PC-9 (cell line): ENCODE measurements around the gene APEH. TPM values are rescaled to one million over a fixed set of nuclear protein-coding genes. Genes with fewer than 3 reads are reported as not detected.

ENCODE experiments used
- BruUV-seq: library from RNA; stranded (reverse); fragments of 400-500 nt; replicated peaks from 2 replicates; lab custom pipeline; 2021; lab: Mats Ljungman, UMichigan
- CTCF ChIA-PET: fragments of 300-600 bp; sonication (Branson Sonifier 250); formaldehyde crosslinking; loops from one replicate; lab custom pipeline; 2022; ENCODE audit warnings: antibody characterized with exemption; lab: Charles Lee
- POLR2A ChIA-PET: fragments of 300-600 bp; sonication (Branson Sonifier 250); formaldehyde crosslinking; loops from one replicate; lab custom pipeline; 2022; ENCODE audit warnings: antibody characterized with exemption; ENCODE audit not compliant: unreplicated experiment; lab: Charles Lee
- DNase-seq, 2 experiments: peaks; one replicate each; pipeline versions ENCODE4 v3.0.0 to v3.0.0-alpha.2; 2015 to 2022; ENCODE audit warnings: mixed read lengths in 1 of 2
- H2AFZ ChIP-seq: fragments of 200-600 bp; sonication (generic); 2 replicates; pipeline ENCODE4 v1.8.1; 2017; ENCODE audit warnings: antibody characterized with exemption
- H3F3A ChIP-seq: fragments of 200-600 bp; sonication (generic); 2 replicates; pipeline ENCODE4 v1.8.1; 2017; ENCODE audit warnings: antibody characterized with exemption, mild to moderate bottlenecking, low read depth; ENCODE audit not compliant: insufficient read depth
- H3K27ac ChIP-seq: fragments of 200-600 bp; sonication (generic); 2 replicates; pipeline ENCODE4 v1.6.1; 2016; ENCODE audit warnings: mixed run types
- H3K27me3 ChIP-seq: fragments of 200-600 bp; sonication (generic); 2 replicates; pipeline ENCODE4 v1.6.1; 2016; ENCODE audit warnings: low read depth, mixed run types; ENCODE audit not compliant: insufficient read depth
- H3K36me3 ChIP-seq: fragments of 200-600 bp; sonication (generic); 2 replicates; pipeline ENCODE4 v1.6.1; 2016; ENCODE audit warnings: low read depth, mixed run types
- H3K4me1 ChIP-seq: fragments of 200-600 bp; sonication (generic); replicated peaks from 2 replicates; pipeline ENCODE4 v1.6.1; 2016; ENCODE audit warnings: mixed run types; ENCODE audit not compliant: insufficient read depth
- H3K4me2 ChIP-seq: fragments of 200-600 bp; sonication (generic); 2 replicates; pipeline ENCODE4 v1.6.1; 2017; ENCODE audit warnings: mixed run types
- H3K4me3 ChIP-seq: fragments of 200-600 bp; sonication (generic); 2 replicates; pipeline ENCODE4 v1.6.1; 2016; ENCODE audit warnings: mixed run types
- H3K79me2 ChIP-seq: fragments of 200-600 bp; sonication (generic); 2 replicates; pipeline ENCODE4 v1.6.1; 2017; ENCODE audit warnings: low read depth, mixed run types
- H3K9me2 ChIP-seq: fragments of 200-600 bp; sonication (generic); 2 replicates; pipeline ENCODE4 v1.8.1; 2017; ENCODE audit warnings: mild to moderate bottlenecking; ENCODE audit not compliant: insufficient read depth
- H3K9me3 ChIP-seq: fragments of 200-600 bp; sonication (generic); 2 replicates; pipeline ENCODE4 v1.8.1; 2016; ENCODE audit warnings: low read depth; ENCODE audit not compliant: insufficient read depth
- H4K20me1 ChIP-seq: fragments of 200-600 bp; sonication (generic); 2 replicates; pipeline ENCODE4 v1.8.1; 2017; ENCODE audit not compliant: insufficient read depth
- EZH2 ChIP-seq: fragments of 200-600 bp; sonication (generic); IDR thresholded peaks from 2 replicates; pipeline ENCODE4 v1.8.0; 2017; ENCODE audit warnings: antibody characterized with exemption, low read depth
- intact Hi-C: fragments of 100-400 bp; cut with micrococcal nuclease; formaldehyde crosslinking; loops from one replicate; pipeline ENCODE4 v1.10.0; 2022; ENCODE audit not compliant: unreplicated experiment
- total RNA-seq: library from RNA; stranded (reverse); gene quantifications from 2 replicates; pipeline ENCODE4 v1.2.3, GENCODE V29; 2021
- TF ChIP-seq, protein P1 (sequence below): fragments of 200-600 bp; sonication (generic); conservative IDR thresholded peaks from 2 replicates; pipeline ENCODE4 v1.6.1; 2017; ENCODE audit warnings: mixed run types, antibody characterized with exemption, mild to moderate bottlenecking, moderate library complexity

Gene APEH
- total RNA-seq, 1 experiment from 2014 or later = 131 TPM

GRCh38 chr3:49703443-49703927 lies 29.3 kb downstream of the APEH start:
- no peak overlapping the region for H2AFZ ChIP-seq
- H3K4me2 ChIP-seq = no peak overlapping the region
- H3K9me3 ChIP-seq = no peaks in the 10 kb centered on the region
- no peaks in the 10 kb centered on the region for H3K4me1 ChIP-seq
- POLR2A ChIA-PET = no interaction called here
- CTCF ChIA-PET = interaction anchor here (0.6 kb wide), 1 partner anchor 304 kb away, joined by 6 read pairs; no protein-coding TSS in a partner anchor
- DNase-seq = peak in 1 of 2 experiments; percentile 77
- no peak for TF ChIP-seq EZH2
- TF ChIP-seq, protein P1, sequence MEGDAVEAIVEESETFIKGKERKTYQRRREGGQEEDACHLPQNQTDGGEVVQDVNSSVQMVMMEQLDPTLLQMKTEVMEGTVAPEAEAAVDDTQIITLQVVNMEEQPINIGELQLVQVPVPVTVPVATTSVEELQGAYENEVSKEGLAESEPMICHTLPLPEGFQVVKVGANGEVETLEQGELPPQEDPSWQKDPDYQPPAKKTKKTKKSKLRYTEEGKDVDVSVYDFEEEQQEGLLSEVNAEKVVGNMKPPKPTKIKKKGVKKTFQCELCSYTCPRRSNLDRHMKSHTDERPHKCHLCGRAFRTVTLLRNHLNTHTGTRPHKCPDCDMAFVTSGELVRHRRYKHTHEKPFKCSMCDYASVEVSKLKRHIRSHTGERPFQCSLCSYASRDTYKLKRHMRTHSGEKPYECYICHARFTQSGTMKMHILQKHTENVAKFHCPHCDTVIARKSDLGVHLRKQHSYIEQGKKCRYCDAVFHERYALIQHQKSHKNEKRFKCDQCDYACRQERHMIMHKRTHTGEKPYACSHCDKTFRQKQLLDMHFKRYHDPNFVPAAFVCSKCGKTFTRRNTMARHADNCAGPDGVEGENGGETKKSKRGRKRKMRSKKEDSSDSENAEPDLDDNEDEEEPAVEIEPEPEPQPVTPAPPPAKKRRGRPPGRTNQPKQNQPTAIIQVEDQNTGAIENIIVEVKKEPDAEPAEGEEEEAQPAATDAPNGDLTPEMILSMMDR = peak; percentile 75
- H3K27ac ChIP-seq = no peak overlapping the region
- no peaks in the 10 kb centered on the region for H3K27me3 ChIP-seq
- no peaks in the 10 kb centered on the region for H3K79me2 ChIP-seq
- intact Hi-C loops = loop anchor here (1.0 to 10.0 kb wide), 3 partner anchors 136 to 481 kb away; no protein-coding TSS in a partner anchor
- no peaks in the 10 kb centered on the region for H3K36me3 ChIP-seq
- no peaks in the 10 kb centered on the region for H4K20me1 ChIP-seq
- no TSS peak for BruUV-seq
- no peaks in the 10 kb centered on the region for H3K9me2 ChIP-seq
- no peaks in the 10 kb centered on the region for H3F3A ChIP-seq
- no peak overlapping the region for H3K4me3 ChIP-seq

DNA sequence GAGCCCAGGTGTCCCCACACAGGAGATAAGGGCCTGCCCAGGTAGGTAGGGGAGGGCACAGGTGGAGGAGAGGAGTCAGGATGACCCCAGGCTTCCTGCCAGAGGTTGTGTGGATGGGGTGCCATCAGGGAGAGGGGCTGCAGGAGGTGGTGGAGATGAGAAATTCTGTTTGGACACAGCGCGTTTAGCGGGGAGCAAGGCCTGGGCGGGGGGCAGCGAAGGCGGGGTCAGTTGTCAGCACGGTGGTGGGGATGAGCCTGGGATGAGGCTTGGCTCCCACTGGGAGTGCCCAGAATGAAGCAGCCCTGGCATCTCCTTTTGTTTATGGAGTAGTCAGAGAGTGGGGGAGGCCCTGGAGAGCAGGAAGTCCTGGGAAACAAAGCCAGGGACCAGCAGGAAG lies 29.8 kb downstream of the APEH start:
- Histone ChIP-seq H3K4me2 (no peak overlapping the region), H4K20me1 (no peaks in the 10 kb centered on the region), H3K4me3 (no peak overlapping the region), H3K27me3 (no peaks in the 10 kb centered on the region), H3K4me1 (no peaks in the 10 kb centered on the region), H3K9me3 (no peaks in the 10 kb centered on the region), H3K79me2 (no peaks in the 10 kb centered on the region), H3F3A (no peaks in the 10 kb centered on the region), H3K27ac (no peak overlapping the region), H3K36me3 (no peaks in the 10 kb centered on the region), H3K9me2 (no peaks in the 10 kb centered on the region), H2AFZ (no peak overlapping the region)
- ChIA-PET POLR2A (no interaction called here), CTCF (no interaction called here)
- DNase-seq = no peak
- intact Hi-C loops = loop anchor here (1.0 to 10.0 kb wide), 3 partner anchors 135 to 481 kb away; no protein-coding TSS in a partner anchor
- no peak for TF ChIP-seq EZH2
- TF ChIP-seq, protein P1 = no peak
- no TSS peak for BruUV-seq

DNA sequence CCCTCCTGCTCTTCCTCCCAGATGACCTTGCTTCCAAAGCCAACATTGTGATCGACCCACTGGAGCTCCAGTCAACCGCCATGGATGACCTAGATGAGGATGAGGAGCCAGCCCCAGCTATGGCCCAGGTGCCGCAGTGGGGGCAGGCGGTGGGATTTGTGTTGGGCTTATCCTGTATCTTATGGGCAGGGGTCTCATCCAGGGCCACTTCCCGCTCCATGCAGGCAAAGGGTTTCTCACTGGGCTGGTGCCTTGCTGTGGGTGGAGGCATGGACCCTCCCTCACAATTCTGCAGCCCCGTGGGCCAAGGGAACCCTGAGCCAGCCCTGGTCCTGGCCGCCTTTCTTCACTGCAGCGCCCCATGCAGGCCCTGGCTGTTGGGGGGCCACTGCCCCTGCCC lies 30.5 kb downstream of the APEH start:
- Histone ChIP-seq H3F3A (no peaks in the 10 kb centered on the region), H3K4me2 (no peak overlapping the region), H2AFZ (no peak overlapping the region), H3K27me3 (no peaks in the 10 kb centered on the region), H3K79me2 (no peaks in the 10 kb centered on the region), H3K9me3 (no peaks in the 10 kb centered on the region), H3K9me2 (no peaks in the 10 kb centered on the region), H3K27ac (no peak overlapping the region), H4K20me1 (no peaks in the 10 kb centered on the region), H3K4me1 (no peaks in the 10 kb centered on the region), H3K36me3 (no peaks in the 10 kb centered on the region), H3K4me3 (no peak overlapping the region)
- DNase-seq = no peak
- ChIA-PET POLR2A (no interaction called here), CTCF (no interaction called here)
- BruUV-seq = no TSS peak
- intact Hi-C loops = loop anchor here (5.0 to 10.0 kb wide), 2 partner anchors 203 to 480 kb away; no protein-coding TSS in a partner anchor
- TF ChIP-seq, protein P1 = no peak
- no peak for TF ChIP-seq EZH2
